ENCODE data around the gene CDKAL1. TPM values are rescaled to one million over a fixed set of nuclear protein-coding genes. Genes with fewer than 3 reads are reported as not detected.
A peak's percentile ranks its signal among the peaks of the same experiment; 100 is the strongest.

CDKAL1 gene
- total RNA-seq, 3 donors from 2014 or later, result 13.0 to 27.2 (median 18.0) TPM

GRCh38 chr6:21144928-21145327, 610.7 kb downstream of the CDKAL1 start:
- Histone ChIP-seq H3K27me3 (no peaks in the 10 kb centered on the region), H3K4me3 (no peak overlapping the region), H3K36me3 (no peaks in the 10 kb centered on the region), H3K27ac (no peak overlapping the region), H3K4me1 (no peaks in the 10 kb centered on the region), H3K9me3 (no peaks in the 10 kb centered on the region)
- intact Hi-C loops (cut with DNase I; ENCODE audit: low total_unique reads), result no loop called here
- DNase-seq (ENCODE audit: low spot score in 2 of 2), result no peak
- TF ChIP-seq CTCF (IDR thresholded peaks at IDR 0.05), result no peak
- no peak for TF ChIP-seq POLR2A (IDR thresholded peaks at IDR 0.05)
- no peak for TF ChIP-seq POLR2AphosphoS5 (IDR thresholded peaks at IDR 0.05)

GRCh38 chr6:21147995-21148394, 613.7 kb downstream of the CDKAL1 start:
- intact Hi-C loops (cut with DNase I; ENCODE audit: low total_unique reads), result loop anchor here (2.0 kb wide), 1 partner anchor 27 kb away; no protein-coding TSS in a partner anchor
- H3K27me3 ChIP-seq, result no peaks in the 10 kb centered on the region
- DNase-seq (ENCODE audit: low spot score in 2 of 2), result no peak
- H3K9me3 ChIP-seq, result no peaks in the 10 kb centered on the region
- no peak overlapping the region for H3K4me3 ChIP-seq
- no peaks in the 10 kb centered on the region for H3K36me3 ChIP-seq
- H3K27ac ChIP-seq, result no peak overlapping the region
- TF ChIP-seq POLR2A (IDR thresholded peaks at IDR 0.05), result no peak
- H3K4me1 ChIP-seq, result peaks cover 0 to 8% of the 10 kb centered on the region in 2 donors

GRCh38 chr6:21149470-21149869, 615.2 kb downstream of the CDKAL1 start:
- H3K4me1 ChIP-seq, result peaks cover 0 to 8% of the 10 kb centered on the region in 2 donors
- no peak overlapping the region for H3K27ac ChIP-seq
- TF ChIP-seq POLR2AphosphoS5 (IDR thresholded peaks at IDR 0.05), result no peak
- TF ChIP-seq POLR2A (IDR thresholded peaks at IDR 0.05), result no peak
- TF ChIP-seq CTCF (IDR thresholded peaks at IDR 0.05), result no peak
- H3K4me3 ChIP-seq, result no peak overlapping the region
- no peaks in the 10 kb centered on the region for H3K36me3 ChIP-seq
- H3K9me3 ChIP-seq, result no peaks in the 10 kb centered on the region
- intact Hi-C loops (cut with DNase I; ENCODE audit: low total_unique reads), result loop anchor here (2.0 kb wide), 1 partner anchor 29 kb away; no protein-coding TSS in a partner anchor
- DNase-seq (ENCODE audit: low spot score in 2 of 2), result no peak
- H3K27me3 ChIP-seq, result no peaks in the 10 kb centered on the region

GRCh38 chr6:21150667-21151066, 616.4 kb downstream of the CDKAL1 start:
- TF ChIP-seq POLR2A (IDR thresholded peaks at IDR 0.05) (no peak), POLR2AphosphoS5 (IDR thresholded peaks at IDR 0.05) (no peak), CTCF (IDR thresholded peaks at IDR 0.05) (no peak)
- DNase-seq (ENCODE audit: low spot score in 2 of 2), result no peak
- intact Hi-C loops (cut with DNase I; ENCODE audit: low total_unique reads), result no loop called here
- Histone ChIP-seq H3K4me3 (no peak overlapping the region), H3K27me3 (no peaks in the 10 kb centered on the region), H3K27ac (peak overlapping the region in 1 of 2 donors; percentile 35), H3K4me1 (peaks cover 0 to 8% of the 10 kb centered on the region in 2 donors), H3K36me3 (no peaks in the 10 kb centered on the region), H3K9me3 (no peaks in the 10 kb centered on the region)

- Histone ChIP-seq H3K27ac (peak overlapping the region in 1 of 2 donors; percentile 35), H3K9me3 (no peaks in the 10 kb centered on the region), H3K27me3 (no peaks in the 10 kb centered on the region), H3K36me3 (no peaks in the 10 kb centered on the region), H3K4me3 (no peak overlapping the region), H3K4me1 (peaks cover 0 to 8% of the 10 kb centered on the region in 2 donors)
- no peak for DNase-seq (ENCODE audit: low spot score in 2 of 2)
- intact Hi-C loops (cut with DNase I; ENCODE audit: low total_unique reads), result no loop called here
- TF ChIP-seq POLR2A (IDR thresholded peaks at IDR 0.05), result no peak
- TF ChIP-seq CTCF (IDR thresholded peaks at IDR 0.05), result no peak
- no peak for TF ChIP-seq POLR2AphosphoS5 (IDR thresholded peaks at IDR 0.05)
Measured at GRCh38 chr6:21151119-21151518, 616.9 kb downstream of the CDKAL1 start.

- no peaks in the 10 kb centered on the region for H3K36me3 ChIP-seq
- H3K9me3 ChIP-seq, result no peaks in the 10 kb centered on the region
- no peaks in the 10 kb centered on the region for H3K27me3 ChIP-seq
- intact Hi-C loops (cut with DNase I; ENCODE audit: low total_unique reads), result no loop called here
- TF ChIP-seq CTCF (IDR thresholded peaks at IDR 0.05), result no peak
- TF ChIP-seq POLR2A (IDR thresholded peaks at IDR 0.05), result no peak
- no peak for TF ChIP-seq POLR2AphosphoS5 (IDR thresholded peaks at IDR 0.05)
- peak overlapping the region in 1 of 2 donors; percentile 35 for H3K27ac ChIP-seq
- H3K4me3 ChIP-seq, result no peak overlapping the region
- no peak for DNase-seq (ENCODE audit: low spot score in 2 of 2)
- peaks cover 0 to 8% of the 10 kb centered on the region in 2 donors for H3K4me1 ChIP-seq
Measured at GRCh38 chr6:21151530-21151929, 617.3 kb downstream of the CDKAL1 start.
